ENCODE data around the gene CTSW.

- TF ChIP-seq POLR2AphosphoS5 (IDR thresholded peaks at IDR 0.05) (peak in 1 of 2 donors; percentile 65), POLR2A (IDR thresholded peaks at IDR 0.05) (peak in 1 of 4 donors; percentile 24), EP300 (IDR thresholded peaks at IDR 0.05) (no peak)
Measured at GRCh38 chr11:65833297-65834030, 46.2 kb upstream of the CTSW start, which contains the start of gene SNX32.
